ENCODE measurements around the gene QSOX1.

Gene QSOX1

DNA sequence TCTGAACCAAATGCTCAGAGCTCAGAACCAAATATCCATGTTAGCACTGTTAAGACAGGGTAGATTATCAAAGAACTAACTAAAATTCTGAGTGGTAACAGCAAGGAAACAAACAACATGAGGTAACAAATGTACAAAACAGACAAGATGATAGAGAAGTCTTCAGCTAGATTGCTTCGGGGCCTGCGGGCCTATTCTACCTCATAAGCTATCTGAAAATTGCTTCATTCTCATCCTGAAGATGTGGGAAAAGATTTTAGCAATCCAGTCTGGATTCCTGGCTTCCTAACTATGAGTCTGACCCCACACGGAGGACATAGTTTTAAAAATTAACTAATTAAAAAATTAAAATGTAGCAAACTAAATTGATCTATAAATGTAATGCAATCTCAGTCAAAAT lies 9.2 kb upstream of the QSOX1 start:
- no peak for DNase-seq (ENCODE audit: low read depth)

DNA sequence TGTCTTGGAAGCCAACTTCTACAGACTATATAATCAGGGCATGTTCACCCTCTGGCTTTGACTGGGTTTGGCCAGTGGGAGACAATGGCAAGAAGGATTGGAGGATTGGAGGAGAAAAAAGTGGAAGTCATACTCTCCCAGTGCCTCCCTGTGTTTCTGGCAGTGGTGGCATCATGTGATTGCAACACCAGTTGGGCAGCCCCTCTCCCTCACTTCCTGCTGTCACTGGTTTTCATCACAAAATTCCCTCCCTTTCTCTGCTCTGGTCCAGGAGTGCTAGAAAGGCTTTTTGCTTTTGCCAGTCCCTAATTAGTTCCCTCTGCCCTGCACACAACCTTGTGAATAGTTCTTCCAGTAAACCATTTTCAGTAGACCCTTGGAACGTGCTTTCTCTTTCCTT lies 3.7 kb upstream of the QSOX1 start:
- no peak for DNase-seq (ENCODE audit: low read depth)

DNA sequence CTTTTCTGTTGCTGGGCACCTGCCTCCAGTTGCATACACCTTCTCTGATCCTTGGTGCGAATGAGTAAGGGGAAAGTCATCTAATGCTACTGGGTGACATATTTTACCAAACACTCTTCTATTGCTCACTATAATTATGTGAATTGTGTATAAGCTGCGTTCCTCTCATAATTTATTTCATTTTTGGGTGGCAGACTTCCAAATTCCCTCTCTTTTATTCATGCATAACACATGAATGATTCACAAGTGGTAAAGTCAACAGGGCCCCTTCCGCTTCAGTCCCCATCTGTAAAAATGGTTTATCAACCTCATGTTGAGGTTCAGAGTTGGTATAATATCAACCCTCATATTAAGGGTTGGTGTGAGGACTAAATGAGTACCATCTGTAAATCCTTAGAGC lies 3.2 kb upstream of the QSOX1 start:
- peak; percentile 73 for DNase-seq (ENCODE audit: low read depth)

DNA sequence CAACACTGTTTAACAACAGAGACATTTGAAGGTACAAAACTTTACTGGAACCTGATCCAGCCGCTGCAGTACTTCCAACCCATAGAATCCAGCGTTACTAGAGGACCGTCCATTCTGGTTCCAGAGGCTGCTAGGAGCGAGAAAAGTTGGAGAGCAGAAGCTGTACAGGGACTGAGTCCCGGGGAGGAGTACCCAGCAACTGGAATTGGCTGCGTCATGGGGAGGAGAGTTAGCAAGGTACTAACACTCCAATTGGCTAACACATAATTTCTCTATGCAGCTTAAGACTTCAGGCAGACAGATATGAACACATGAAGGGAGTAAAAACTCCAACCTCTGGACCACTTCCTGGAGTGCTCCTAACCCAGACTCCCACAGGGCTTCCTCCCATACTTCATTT lies 2.1 kb upstream of the QSOX1 start:
- no peak for DNase-seq (ENCODE audit: low read depth)

DNA sequence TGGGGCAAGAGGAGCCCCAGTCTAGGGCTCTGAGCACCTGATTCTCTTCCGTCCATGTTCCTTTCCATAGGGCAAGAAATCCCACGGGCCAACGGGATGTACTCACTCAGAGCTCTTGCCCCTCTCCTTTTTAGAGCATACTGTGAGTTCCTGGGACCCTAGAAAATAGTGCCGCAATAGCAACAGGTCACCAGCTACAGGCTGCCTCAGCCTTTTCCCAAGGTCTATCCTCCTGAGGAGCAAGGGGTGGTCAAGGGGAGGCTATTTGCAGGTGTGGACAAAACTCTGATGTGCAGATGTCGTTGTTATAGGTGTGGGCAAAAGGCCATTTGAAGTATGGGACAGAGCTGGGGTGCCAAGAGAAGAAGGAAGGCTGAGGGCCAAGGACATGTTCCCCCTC lies 1.6 kb upstream of the QSOX1 start:
- DNase-seq (ENCODE audit: low read depth), result no peak

DNA sequence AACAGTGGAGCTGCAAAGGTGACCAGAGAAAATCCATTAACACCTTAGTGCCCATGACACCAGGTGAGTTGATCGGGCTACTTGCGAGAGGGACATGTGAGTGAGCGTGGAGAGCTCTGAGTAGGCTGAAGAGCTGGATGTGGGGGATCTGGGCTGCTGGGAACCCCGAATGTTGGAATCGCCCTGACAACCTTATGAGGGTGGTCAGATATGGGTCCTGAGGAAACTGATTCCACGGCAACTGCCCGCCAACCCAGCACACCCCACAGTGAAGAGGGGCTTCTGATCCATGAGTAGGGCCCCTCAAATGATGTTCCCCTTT lies 705 bp upstream of the QSOX1 start:
- DNase-seq (ENCODE audit: low read depth), result no peak

DNA sequence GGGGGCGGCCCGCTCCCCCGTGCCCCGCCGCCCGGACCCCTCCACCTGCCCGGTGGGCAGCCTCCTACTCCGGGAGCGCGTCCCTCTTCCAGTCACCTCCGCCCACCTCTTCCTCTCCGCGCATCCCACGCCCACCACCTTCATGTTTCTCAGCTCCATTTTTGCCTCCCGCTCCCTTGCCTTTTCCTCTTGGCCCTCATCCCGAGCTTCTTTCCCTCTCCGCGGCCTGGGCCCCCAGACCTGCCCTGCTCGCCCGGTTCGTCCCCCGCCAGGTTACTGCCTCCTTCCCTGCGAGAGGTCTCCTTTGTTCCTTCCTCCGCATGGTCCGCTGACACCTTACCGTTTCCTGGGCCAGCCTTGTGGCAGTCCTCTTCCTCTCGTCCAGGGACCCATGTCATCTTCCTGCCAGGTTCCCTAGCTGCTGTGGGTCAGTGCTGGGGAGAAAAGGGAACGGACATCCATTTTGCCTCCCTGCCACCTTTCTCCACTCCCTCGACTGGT lies 563 bp downstream of the QSOX1 start:
- DNase-seq (ENCODE audit: low read depth), result no peak

DNA sequence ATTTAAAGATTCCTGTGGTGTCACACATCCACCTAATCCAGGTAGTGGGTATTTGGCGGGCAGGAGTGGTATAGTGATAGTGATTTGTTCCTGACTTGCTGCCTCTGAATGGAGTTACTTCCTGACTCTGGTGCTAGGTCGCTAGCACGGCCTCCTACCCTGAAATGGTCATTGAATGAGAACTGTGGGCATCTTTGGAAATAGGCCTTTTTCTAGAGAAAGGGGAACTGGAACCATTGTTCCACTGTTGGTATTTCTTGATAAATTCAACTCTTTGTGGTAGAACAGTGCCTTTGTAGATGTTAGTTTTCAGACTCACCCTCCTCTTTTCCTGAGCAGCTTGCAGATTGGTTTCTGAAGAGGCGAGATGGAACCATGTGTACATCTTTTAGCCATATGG lies 1.5 kb downstream of the QSOX1 start:
- DNase-seq (ENCODE audit: low read depth), result no peak

DNA sequence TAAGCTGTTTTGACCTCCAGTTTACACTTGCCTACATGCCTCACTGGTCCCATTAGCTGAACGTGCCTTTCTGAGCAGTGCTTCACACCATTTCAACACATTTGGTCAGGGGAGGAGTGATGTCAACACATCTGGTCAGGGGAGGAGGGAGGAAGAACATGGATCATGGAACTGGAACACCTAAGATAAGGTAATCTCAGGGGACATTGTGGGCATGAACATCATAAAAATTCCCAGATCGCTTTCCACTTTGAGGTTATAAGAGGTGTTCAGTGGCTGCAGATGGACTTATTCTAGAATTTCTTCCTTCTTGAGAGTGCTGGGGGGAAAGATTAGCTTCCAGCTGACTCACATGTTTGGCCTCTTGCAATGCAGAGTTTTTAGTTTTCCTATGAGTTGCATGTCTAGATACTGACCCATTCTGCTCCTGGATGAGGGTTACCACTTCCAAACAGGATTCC lies 2.0 kb downstream of the QSOX1 start:
- peak; percentile 65 for DNase-seq (ENCODE audit: low read depth)

DNA sequence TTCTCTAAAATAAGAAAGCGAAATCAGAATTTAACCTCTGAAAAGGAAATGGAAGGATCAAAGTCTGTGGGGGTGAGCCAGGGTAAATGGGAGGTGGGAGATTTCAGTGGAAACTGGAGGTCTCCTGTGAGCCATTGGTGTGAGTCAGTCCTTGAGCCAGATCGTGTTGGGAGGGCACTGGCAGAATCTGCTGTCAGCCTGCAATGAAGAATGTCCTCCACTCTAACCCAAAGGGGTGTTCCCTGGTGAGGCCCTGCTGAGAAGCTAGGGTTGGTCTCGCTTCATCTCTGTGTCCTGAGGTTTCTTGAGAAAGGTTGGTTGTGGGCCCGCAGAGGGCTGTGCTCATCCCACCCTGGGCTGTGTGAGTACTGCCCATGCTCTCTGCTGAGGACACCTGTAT lies 2.4 kb downstream of the QSOX1 start:
- no peak for DNase-seq (ENCODE audit: low read depth)

DNA sequence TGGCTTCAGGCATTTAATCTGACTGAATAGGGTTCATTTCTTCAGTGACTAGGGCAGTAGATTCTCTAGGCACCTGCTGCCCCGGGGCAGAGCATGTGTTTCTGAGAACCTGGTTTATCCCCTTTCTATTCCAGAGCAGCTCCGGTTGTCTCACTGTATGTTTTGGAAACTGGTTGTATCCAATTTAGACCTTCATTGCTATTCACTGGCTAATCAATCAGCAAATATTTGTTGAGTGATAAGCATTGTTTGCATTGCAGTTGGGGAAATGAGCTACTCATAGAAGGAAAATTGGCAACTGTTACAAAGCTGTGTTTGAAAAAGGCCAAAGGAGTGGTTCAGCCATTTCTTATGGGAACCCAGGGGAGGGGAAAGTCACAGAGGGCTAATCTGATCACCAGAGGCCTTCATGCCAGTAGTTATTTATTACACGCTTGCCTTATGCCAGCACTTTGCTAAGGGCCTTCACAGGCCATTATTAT lies 2.9 kb downstream of the QSOX1 start:
- DNase-seq (ENCODE audit: low read depth), result no peak

DNA sequence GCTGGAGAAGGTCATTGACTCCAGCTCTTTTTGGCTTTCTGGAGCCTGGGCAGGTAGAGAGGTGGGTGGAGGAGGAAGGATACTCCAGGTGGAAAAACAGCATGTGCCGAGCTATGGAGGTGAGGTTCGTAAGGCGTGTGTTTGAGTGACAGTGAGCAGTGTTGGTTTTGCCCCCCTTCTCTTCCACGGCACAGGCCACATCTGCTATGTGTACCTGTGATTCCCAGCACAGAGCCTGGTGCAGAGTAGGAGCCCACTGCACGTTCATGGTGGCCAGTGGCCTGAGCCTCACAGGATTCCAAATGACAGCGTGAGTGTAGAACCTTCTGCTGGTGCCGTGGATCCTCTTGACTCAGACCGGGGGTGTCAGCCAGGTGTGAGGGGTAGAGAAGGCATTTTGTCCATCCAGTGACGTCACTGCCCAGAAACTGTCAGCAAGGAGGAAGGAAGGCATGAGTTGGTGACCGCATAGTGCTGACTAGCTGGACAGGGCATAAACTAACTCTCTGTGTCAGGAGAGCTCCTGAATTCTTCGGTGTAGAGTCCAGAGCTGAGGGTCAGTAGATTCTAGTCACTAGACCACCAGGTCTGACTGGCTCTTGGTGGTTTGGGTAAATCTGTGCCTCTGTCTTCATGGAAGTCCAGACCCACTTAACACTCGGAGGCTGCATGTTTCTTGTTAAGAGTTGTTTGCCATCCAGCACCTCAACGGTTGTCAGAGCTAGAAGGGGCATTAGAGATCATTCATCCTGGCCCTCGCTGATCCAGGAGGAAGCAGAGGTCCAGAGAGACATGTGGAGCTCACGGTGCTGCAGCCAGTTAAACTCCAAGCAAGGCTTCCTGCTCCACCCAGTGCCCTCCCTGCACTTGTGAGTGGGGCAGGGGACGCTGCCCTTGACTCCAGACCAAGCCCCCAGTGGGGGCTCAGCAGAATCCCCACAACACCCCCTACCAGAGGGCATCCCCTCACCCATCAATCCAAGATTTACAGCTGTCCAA lies 3.8 kb downstream of the QSOX1 start:
- no peak for DNase-seq (ENCODE audit: low read depth)

DNA sequence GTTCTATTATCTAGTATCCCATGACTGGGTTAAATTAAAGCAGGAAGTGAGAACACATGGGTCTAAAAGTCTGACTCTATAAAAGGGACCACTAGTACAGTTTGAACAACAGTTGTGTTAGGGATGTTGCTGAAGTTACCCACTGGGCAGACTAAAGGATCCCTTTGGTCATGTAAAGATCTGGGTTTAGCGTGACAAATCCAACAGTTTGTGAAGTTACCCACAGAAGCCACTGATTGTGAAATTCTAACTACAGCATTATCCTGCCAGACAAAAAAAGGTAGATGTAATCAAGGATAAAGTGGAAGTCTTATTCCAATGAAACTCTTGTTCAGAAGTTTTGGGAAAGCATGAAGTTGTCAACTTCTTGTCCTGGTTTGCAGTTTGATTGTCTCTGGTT lies 5.7 kb downstream of the QSOX1 start:
- DNase-seq (ENCODE audit: low read depth), result no peak

DNA sequence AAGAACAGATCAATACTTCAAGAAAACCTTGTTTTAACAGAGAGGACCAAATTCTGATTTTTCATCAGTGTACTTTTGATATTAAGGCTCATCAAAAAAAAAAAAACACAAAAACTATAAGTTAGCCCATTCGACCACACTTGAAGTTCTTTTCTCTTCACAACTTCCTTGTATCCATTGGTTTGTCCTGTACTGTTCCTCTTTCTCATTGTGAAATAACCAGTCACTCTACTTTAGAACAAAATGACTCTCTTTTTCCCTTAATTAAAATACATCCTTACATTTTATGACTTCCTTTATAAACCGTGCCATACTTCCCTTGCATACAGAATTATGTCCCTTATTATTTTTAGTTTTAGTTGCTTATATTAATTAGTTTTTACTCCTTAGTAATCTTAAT lies 8.4 kb downstream of the QSOX1 start:
- no peak for DNase-seq (ENCODE audit: low read depth)

DNA sequence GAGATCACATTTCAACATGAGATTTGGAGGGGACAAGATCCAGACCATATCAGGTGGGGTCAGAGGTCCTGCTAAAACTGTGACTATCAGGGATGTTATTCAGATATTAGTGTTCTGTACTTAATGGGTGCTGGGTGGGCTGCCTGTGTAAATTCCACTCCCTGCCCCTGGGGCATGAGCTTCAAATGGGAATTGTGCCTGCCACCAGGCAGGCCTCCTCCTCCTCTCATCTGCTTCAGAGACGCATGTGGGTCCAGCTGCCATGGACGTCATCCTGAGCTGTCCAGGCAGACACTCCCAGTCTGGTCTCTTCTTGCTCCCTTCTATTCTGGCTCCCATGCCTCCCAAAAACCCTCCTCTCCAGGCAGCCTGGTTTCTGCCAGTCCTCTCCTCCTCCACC lies 10.4 kb downstream of the QSOX1 start:
- no peak for DNase-seq (ENCODE audit: low read depth)

DNA sequence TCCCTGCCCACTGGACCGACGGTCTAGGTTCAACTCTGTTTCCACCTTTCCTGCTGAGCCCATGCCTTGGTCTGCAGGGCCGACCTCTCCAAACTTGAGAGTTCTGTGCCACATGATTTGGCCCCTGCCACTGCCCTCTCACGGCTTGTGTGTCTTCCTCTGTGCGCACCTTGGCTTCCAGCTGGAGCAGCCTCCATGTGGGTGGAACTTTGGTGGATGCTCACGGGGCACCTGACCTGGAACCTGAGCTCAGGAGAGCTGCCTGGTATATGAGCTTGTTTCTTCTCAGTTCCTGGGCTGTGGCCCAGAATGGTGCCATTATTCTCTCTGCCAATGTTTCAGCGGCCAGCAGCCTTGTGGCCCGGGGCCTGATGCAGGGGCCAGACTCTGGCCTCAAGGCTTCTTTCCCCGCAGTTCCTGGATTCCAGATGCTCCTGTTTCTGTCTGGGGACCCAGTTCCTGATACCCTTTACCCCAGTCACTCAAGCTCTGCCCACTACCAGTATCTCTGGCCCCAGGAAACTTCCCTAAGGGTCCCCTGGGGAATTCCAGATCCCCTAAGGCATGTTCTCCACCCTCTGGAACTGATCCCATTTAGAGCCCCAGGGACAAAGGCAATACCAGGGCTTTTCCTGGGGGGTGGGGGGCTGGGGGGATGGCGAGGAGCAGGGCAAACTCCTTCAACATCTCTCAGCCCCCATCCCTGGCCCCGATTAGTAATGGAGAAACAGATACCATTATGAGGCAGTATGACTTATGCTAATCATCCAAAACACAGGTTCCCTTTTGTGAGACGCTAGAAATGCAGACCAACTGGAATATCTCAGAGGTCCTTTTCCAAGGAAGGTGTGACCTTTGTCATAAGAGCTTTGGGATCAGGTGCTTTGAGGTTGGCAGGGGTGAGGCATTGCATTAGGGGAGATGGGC lies 11.1 kb downstream of the QSOX1 start:
- no peak for DNase-seq (ENCODE audit: low read depth)

DNA sequence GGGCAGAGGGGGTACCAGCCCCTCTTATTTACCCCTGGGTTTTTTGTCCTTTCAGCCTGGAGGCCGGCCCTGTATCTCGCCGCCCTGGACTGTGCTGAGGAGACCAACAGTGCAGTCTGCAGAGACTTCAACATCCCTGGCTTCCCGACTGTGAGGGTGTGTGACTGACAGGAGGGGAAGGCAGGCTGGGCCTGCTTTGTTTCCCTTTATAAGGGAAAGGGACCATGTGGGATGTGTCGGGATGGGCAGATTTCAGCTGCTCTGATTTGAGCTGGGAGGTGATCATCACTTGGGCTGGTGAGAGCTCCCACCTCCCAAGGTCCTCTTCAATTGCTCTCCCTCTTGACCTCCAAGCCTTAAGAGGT lies 11.7 kb downstream of the QSOX1 start:
- no peak for DNase-seq (ENCODE audit: low read depth)

DNA sequence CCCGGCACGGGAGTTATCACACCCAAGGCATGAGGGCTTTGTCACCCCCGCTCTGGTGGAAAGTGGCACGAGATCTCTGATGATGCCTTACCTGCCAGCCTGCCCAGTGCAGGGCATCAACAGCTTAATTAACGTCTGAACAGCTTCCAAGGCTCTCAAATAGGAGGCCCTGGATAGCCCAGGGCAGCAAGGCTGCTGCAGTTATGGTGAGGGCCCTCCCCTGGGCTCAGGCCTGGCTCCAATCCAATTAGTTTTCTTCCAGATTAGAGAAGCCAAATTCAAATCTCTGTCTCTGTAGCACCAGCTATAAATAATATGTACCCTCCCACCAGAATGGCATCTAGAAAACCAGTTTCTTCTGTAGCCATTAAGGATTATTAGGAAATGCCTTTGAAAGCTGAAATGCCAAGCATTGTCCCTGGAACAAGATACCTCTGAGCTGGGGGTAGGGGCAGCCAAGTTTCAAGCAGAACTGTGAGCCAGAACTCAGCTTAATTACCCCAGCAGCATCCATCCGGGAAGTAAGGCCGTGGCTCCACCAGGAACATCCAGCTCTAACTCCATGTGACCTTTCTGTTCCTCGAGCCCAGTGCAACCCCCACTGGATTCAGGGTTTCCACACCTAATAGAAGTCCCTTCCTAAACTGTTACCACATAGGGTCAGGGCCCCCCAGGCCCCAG lies 12.5 kb downstream of the QSOX1 start:
- DNase-seq (ENCODE audit: low read depth), result no peak

DNA sequence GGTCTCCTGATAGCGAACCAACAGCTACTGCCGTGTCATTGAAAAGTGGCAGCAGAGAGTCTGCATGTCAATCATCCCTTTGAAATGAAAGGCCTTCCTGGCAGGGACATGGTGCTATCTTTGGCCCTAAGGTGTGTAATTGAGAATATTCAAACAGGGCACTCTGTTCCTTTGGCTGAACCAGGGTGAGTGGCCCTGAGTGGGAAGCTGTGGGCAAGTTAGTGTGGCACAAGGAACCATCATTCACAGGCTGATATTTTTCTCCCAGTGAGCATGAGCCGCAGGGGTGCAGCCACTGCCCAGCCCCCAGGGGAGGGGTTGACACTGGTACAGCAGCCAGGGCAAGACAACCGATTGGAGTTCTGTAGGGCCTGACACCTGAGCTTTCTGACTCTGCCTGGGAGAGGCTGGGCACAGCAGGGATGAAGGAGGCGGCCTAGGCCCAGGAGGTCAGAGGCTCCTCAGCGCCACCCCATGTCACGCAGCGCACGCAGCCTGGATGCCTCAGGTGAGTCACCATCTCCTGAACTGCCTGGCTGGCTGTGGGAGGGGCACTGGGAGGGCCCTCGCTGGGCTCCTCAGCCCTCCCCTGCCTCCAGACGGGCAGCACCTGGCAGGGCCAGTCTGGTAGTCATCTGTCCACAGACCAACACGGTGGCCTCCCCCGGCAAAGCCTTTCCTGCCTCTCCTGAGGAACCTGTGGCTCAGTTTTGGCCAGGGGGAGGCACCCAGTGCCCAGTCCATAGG lies 13.2 kb downstream of the QSOX1 start:
- no peak for DNase-seq (ENCODE audit: low read depth)

DNA sequence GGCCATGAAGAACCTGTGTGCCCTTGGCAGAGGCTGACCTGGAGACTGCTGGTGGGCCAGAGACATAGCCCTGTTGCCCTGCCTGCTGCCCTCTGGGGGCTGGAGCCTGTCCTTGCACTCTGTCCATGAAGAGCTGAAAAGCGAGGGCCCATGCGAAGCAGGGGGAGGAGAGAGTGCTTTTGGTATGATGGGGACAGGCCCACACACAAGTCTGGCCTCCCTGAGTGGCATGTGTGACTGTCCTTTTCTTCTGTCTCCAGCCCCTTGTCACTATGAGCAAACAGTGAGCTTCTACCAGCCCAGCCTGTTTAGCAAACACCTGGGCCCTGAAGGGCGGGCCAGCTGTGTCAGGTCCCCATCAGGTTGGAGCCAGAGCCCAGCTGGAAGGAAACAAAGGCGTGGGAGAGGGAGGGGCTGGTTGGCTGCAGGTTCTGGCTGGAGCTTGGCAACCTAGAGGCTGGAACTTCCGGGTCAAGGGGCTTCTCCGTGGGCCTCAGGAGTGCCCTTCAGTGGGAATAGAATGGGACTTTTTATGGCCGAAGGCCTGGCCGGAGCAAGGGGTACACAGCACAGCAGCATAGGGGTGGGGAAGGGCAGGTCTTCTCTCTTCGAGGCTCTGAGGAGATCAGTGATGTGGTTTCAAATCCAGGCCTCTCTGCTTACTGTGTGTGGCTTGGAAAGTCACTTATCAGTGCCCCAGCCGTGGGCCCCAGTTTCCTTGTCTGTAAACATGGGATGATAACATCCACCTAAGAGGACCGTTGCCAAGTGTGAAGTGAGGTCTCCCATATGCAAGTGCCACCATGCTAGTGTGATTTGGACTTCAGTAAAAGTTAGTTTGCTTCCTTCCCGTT lies 14.3 kb downstream of the QSOX1 start:
- no peak for DNase-seq (ENCODE audit: low read depth)
